IPS-20b (cell line): ENCODE results near the gene AMER1.
A peak's percentile ranks its signal among the peaks of the same experiment; 100 is the strongest.
"Not testable (repeated sequence)": the region's sequence is repeated elsewhere in the genome, so short reads cannot be mapped to it uniquely, and the experiment has no call there.

Experiments
- H3K27ac ChIP-seq: one replicate; pipeline ENCODE4 v1.5.1; 2013; ENCODE audit warnings: low read length
- H3K27me3 ChIP-seq: 2 replicates; pipeline ENCODE4 v1.6.1; 2013; ENCODE audit warnings: mild to moderate bottlenecking, low read length, inconsistent platforms; ENCODE audit not compliant: insufficient read depth
- H3K36me3 ChIP-seq: 2 replicates; pipeline ENCODE4 v1.6.1; 2013; ENCODE audit warnings: low read depth, mild to moderate bottlenecking, inconsistent platforms, low read length, moderate library complexity; ENCODE audit not compliant: insufficient read depth
- H3K4me1 ChIP-seq: 2 replicates; pipeline ENCODE4 v1.6.1; 2013; ENCODE audit warnings: mild to moderate bottlenecking, control low read depth, inconsistent platforms, low read length, moderate library complexity; ENCODE audit not compliant: insufficient read depth
- H3K4me3 ChIP-seq: 2 replicates; pipeline ENCODE4 v1.5.1; 2013; ENCODE audit warnings: mild to moderate bottlenecking, low read length, inconsistent platforms
- H3K9ac ChIP-seq: 2 replicates; pipeline ENCODE4 v1.6.1; 2013; ENCODE audit warnings: low read depth, mild to moderate bottlenecking, inconsistent platforms, low read length, moderate library complexity
- H3K9me3 ChIP-seq: 2 replicates; pipeline ENCODE4 v1.6.1; 2013; ENCODE audit warnings: mild to moderate bottlenecking, low read depth, low read length, inconsistent platforms; ENCODE audit not compliant: insufficient read depth

AMER1 gene

GRCh38 chrX:64205441-64205734 lies at the start of gene AMER1:
Gene AMER1, minus strand, starts transcription at chrX:64205708. Its CDS starts 12,422 bp downstream, at chrX:64193286.
- peaks cover 21% of the 10 kb centered on the region for H3K27me3 ChIP-seq
- no peaks in the 10 kb centered on the region for H3K4me1 ChIP-seq
- no peaks in the 10 kb centered on the region for H3K36me3 ChIP-seq
- H3K9ac ChIP-seq: peak within 1 kb of the TSS; percentile 69; the same call in 1 of the 2 replicates
- H3K27ac ChIP-seq: no peak within 1 kb of the TSS
- no peaks in the 10 kb centered on the region for H3K9me3 ChIP-seq
- H3K4me3 ChIP-seq: peak within 1 kb of the TSS; percentile 73

- Histone ChIP-seq H3K36me3 (no peaks in the 10 kb centered on the region), H3K27ac (no peak within 1 kb of the TSS), H3K9me3 (no peaks in the 10 kb centered on the region), H3K4me3 (no peak within 1 kb of the TSS), H3K27me3 (no peaks in the 10 kb centered on the region), H3K9ac (no peak within 1 kb of the TSS), H3K4me1 (no peaks in the 10 kb centered on the region)
Measured at GRCh38 chrX:64230123-64230970, 24.8 kb upstream of the AMER1 start, which contains the start of gene ASB12. Gene ASB12, minus strand, starts transcription at chrX:64230607. Its CDS starts 4,957 bp downstream, at chrX:64225650.

- Histone ChIP-seq H3K4me3 (no peak overlapping the region), H3K27me3 (no peaks in the 10 kb centered on the region), H3K4me1 (no peaks in the 10 kb centered on the region), H3K36me3 (no peaks in the 10 kb centered on the region), H3K9ac (no peak overlapping the region), H3K27ac (no peak overlapping the region), H3K9me3 (no peaks in the 10 kb centered on the region)
Measured at GRCh38 chrX:64229154-64229553, 23.6 kb upstream of the AMER1 start.

GRCh38 chrX:64218023-64218422 lies 12.5 kb upstream of the AMER1 start:
- no peaks in the 10 kb centered on the region for H3K9me3 ChIP-seq
- no peak overlapping the region for H3K9ac ChIP-seq
- no peak overlapping the region for H3K4me3 ChIP-seq
- no peak overlapping the region for H3K27ac ChIP-seq
- H3K4me1 ChIP-seq: no peaks in the 10 kb centered on the region
- H3K27me3 ChIP-seq: no peaks in the 10 kb centered on the region
- H3K36me3 ChIP-seq: no peaks in the 10 kb centered on the region

GRCh38 chrX:64213989-64214388 lies 8.5 kb upstream of the AMER1 start:
- H3K9me3 ChIP-seq, H3K9ac ChIP-seq, H3K4me3 ChIP-seq, H3K4me1 ChIP-seq, H3K27me3 ChIP-seq, H3K27ac ChIP-seq, H3K36me3 ChIP-seq: not testable (repeated sequence)

GRCh38 chrX:64206556-64207162 lies 1.2 kb upstream of the AMER1 start:
- Histone ChIP-seq H3K36me3 (no peaks in the 10 kb centered on the region), H3K9ac (peak overlapping the region; percentile 69; the same call in 1 of the 2 replicates), H3K4me3 (peak overlapping the region; percentile 73; the same call in 1 of the 2 replicates), H3K27me3 (peaks cover 21% of the 10 kb centered on the region), H3K9me3 (no peaks in the 10 kb centered on the region), H3K27ac (no peak overlapping the region), H3K4me1 (no peaks in the 10 kb centered on the region)

- no peak overlapping the region for H3K27ac ChIP-seq
- H3K36me3 ChIP-seq: no peaks in the 10 kb centered on the region
- peak overlapping the region; percentile 69; the same call in 1 of the 2 replicates for H3K9ac ChIP-seq
Measured at GRCh38 chrX:64205735-64206501, 410 bp upstream of the AMER1 start.

GRCh38 chrX:64204701-64205440 lies 637 bp downstream of the AMER1 start:
- Histone ChIP-seq H3K4me3 (peak overlapping the region; percentile 73), H3K9ac (peak overlapping the region; percentile 56; the same call in 1 of the 2 replicates), H3K36me3 (no peaks in the 10 kb centered on the region), H3K27ac (no peak overlapping the region), H3K4me1 (no peaks in the 10 kb centered on the region), H3K9me3 (no peaks in the 10 kb centered on the region), H3K27me3 (peaks cover 21% of the 10 kb centered on the region)

More at GRCh38 chrX:64205735-64206501, 410 bp upstream of the AMER1 start:
- no peaks in the 10 kb centered on the region for H3K4me1 ChIP-seq
- no peaks in the 10 kb centered on the region for H3K9me3 ChIP-seq
- peak overlapping the region; percentile 73 for H3K4me3 ChIP-seq
- H3K27me3 ChIP-seq: peaks cover 21% of the 10 kb centered on the region

GRCh38 chrX:64204252-64204651 lies 1.3 kb downstream of the AMER1 start:
- H3K9ac ChIP-seq: peak overlapping the region; percentile 56; the same call in 1 of the 2 replicates
- peaks cover 21% of the 10 kb centered on the region for H3K27me3 ChIP-seq
- no peaks in the 10 kb centered on the region for H3K9me3 ChIP-seq
- no peak overlapping the region for H3K27ac ChIP-seq
- H3K36me3 ChIP-seq: no peaks in the 10 kb centered on the region
- H3K4me1 ChIP-seq: no peaks in the 10 kb centered on the region
- H3K4me3 ChIP-seq: peak overlapping the region; percentile 73

- H3K27me3 ChIP-seq: peaks cover 21% of the 10 kb centered on the region
- H3K27ac ChIP-seq: no peak overlapping the region
- no peaks in the 10 kb centered on the region for H3K4me1 ChIP-seq
- H3K9me3 ChIP-seq: no peaks in the 10 kb centered on the region
- no peak overlapping the region for H3K4me3 ChIP-seq
- no peaks in the 10 kb centered on the region for H3K36me3 ChIP-seq
- H3K9ac ChIP-seq: no peak overlapping the region
Measured at GRCh38 chrX:64202808-64203325, 2.6 kb downstream of the AMER1 start.

- Histone ChIP-seq H3K4me1 (peaks cover 9% of the 10 kb centered on the region; the same call in 1 of the 2 replicates), H3K27me3 (peaks cover 3% of the 10 kb centered on the region), H3K4me3 (no peak overlapping the region), H3K9ac (no peak overlapping the region), H3K36me3 (no peaks in the 10 kb centered on the region; the same call in 1 of the 2 replicates), H3K9me3 (no peaks in the 10 kb centered on the region), H3K27ac (no peak overlapping the region)
Measured at GRCh38 chrX:64198036-64198435, 7.5 kb downstream of the AMER1 start.
